ENCODE measurements around the gene MC3R. TPM values are rescaled to one million over a fixed set of nuclear protein-coding genes. Genes with fewer than 3 reads are reported as not detected.

Gene MC3R
- not detected for total RNA-seq

GRCh38 chr20:56247954-56248782, at the start of gene MC3R:
TSS of gene MC3R (plus strand) at chr20:56248732. CDS start at chr20:56248844, 112 bp downstream.
- no peak for TF ChIP-seq CTCF (IDR thresholded peaks at IDR 0.05; ENCODE audit: low read depth)

GRCh38 chr20:56200456-56200855, 48.1 kb upstream of the MC3R start:
- no peak for TF ChIP-seq CTCF (IDR thresholded peaks at IDR 0.05; ENCODE audit: low read depth)

- no peak for TF ChIP-seq CTCF (IDR thresholded peaks at IDR 0.05; ENCODE audit: low read depth)
These were observed 45.9 kb upstream of the MC3R start for GRCh38 chr20:56202493-56203077.

GRCh38 chr20:56204206-56204605, 44.3 kb upstream of the MC3R start:
- TF ChIP-seq CTCF (IDR thresholded peaks at IDR 0.05; ENCODE audit: low read depth), result no peak

- no peak for TF ChIP-seq CTCF (IDR thresholded peaks at IDR 0.05; ENCODE audit: low read depth)
These were observed 43.2 kb upstream of the MC3R start for GRCh38 chr20:56205346-56205745.

GRCh38 chr20:56207656-56208055, 40.9 kb upstream of the MC3R start:
- TF ChIP-seq CTCF (IDR thresholded peaks at IDR 0.05; ENCODE audit: low read depth), result no peak

- no peak for TF ChIP-seq CTCF (IDR thresholded peaks at IDR 0.05; ENCODE audit: low read depth)
These were observed 40.4 kb upstream of the MC3R start for GRCh38 chr20:56208121-56208520.

Measured in subcutaneous adipose tissue (tissue), 4 donors.